Trophoblast cell (in vitro differentiated cells and primary cell): ENCODE measurements around the gene TTC28.

Source experiments
- DNase-seq, 2 donors: peaks; one replicate each; pipeline ENCODE4 v3.0.0-alpha.2; 2016
- H2AFZ ChIP-seq: 2 replicates; pipeline ENCODE4 v1.6.1; 2013; ENCODE audit warnings: low read length, moderate library complexity, mild to moderate bottlenecking; ENCODE audit not compliant: insufficient read depth, poor library complexity
- H2AK5ac ChIP-seq: 2 replicates; pipeline ENCODE4 v1.6.1; 2013; ENCODE audit warnings: mild to moderate bottlenecking, low read length
- H2BK120ac ChIP-seq: 2 replicates; pipeline ENCODE4 v1.6.1; 2013; ENCODE audit warnings: low read length, mild to moderate bottlenecking, moderate library complexity; ENCODE audit not compliant: insufficient read depth, poor library complexity
- H2BK12ac ChIP-seq: 2 replicates; pipeline ENCODE4 v1.6.1; 2013; ENCODE audit warnings: mild to moderate bottlenecking, low read length, moderate library complexity
- H2BK5ac ChIP-seq: 2 replicates; pipeline ENCODE4 v1.6.1; 2013; ENCODE audit warnings: low read length, low read depth, moderate library complexity, mild to moderate bottlenecking; ENCODE audit not compliant: poor library complexity
- H3K14ac ChIP-seq: 2 replicates; pipeline ENCODE4 v1.6.1; 2013; ENCODE audit warnings: mild to moderate bottlenecking, low read length
- H3K18ac ChIP-seq: 2 replicates; pipeline ENCODE4 v1.6.1; 2013; ENCODE audit warnings: mild to moderate bottlenecking, low read length
- H3K23ac ChIP-seq: 2 replicates; pipeline ENCODE4 v1.6.1; 2013; ENCODE audit warnings: low read length
- H3K27ac ChIP-seq: 2 replicates; pipeline ENCODE4 v1.5.1; 2013; ENCODE audit warnings: low read depth, mild to moderate bottlenecking, inconsistent platforms, low read length, moderate library complexity
- H3K27me3 ChIP-seq: 2 replicates; pipeline ENCODE4 v1.6.1; 2013; ENCODE audit warnings: inconsistent platforms, mild to moderate bottlenecking, low read length, moderate library complexity; ENCODE audit not compliant: insufficient read depth
- H3K36me3 ChIP-seq, 2 experiments: 1 replicate in 1 of 2; 2 replicates in 1 of 2; pipeline ENCODE4 v1.6.1; 2013; ENCODE audit warnings: low read length in 2 of 2, mild to moderate bottlenecking in 2 of 2, moderate library complexity in 1 of 2; ENCODE audit not compliant: insufficient read depth in 2 of 2, control insufficient read depth in 1 of 2
- H3K4ac ChIP-seq: 2 replicates; pipeline ENCODE4 v1.6.1; 2013; ENCODE audit warnings: low read depth, mild to moderate bottlenecking, low read length, moderate library complexity
- H3K4me1 ChIP-seq, 2 experiments: 1 replicate in 1 of 2; 2 replicates in 1 of 2; pipeline ENCODE4 v1.6.1; 2013; ENCODE audit warnings: low read length in 2 of 2, mild to moderate bottlenecking in 2 of 2, moderate library complexity in 1 of 2; ENCODE audit not compliant: insufficient read depth in 2 of 2, control insufficient read depth in 1 of 2
- H3K4me2 ChIP-seq: 2 replicates; pipeline ENCODE4 v1.6.1; 2013; ENCODE audit warnings: inconsistent platforms, mild to moderate bottlenecking, low read length, moderate library complexity
- H3K4me3 ChIP-seq: 2 replicates; pipeline ENCODE4 v1.5.1; 2013; ENCODE audit warnings: mild to moderate bottlenecking, low read depth, low read length, inconsistent platforms
- H3K79me1 ChIP-seq: one replicate; pipeline ENCODE4 v1.6.1; 2013; ENCODE audit warnings: low read length
- H3K79me2 ChIP-seq: 2 replicates; pipeline ENCODE4 v1.6.1; 2013; ENCODE audit warnings: low read length, mild to moderate bottlenecking; ENCODE audit not compliant: control insufficient read depth, insufficient read depth, poor library complexity
- H3K9ac ChIP-seq: 2 replicates; pipeline ENCODE4 v1.6.1; 2013; ENCODE audit warnings: mild to moderate bottlenecking, low read length
- H3K9me3 ChIP-seq: 2 replicates; pipeline ENCODE4 v1.6.1; 2013; ENCODE audit warnings: low read depth, mild to moderate bottlenecking, control low read depth, inconsistent platforms, low read length; ENCODE audit not compliant: insufficient read depth
- H4K12ac ChIP-seq: 2 replicates; pipeline ENCODE4 v1.6.1; 2013; ENCODE audit warnings: low read depth, mild to moderate bottlenecking, low read length, moderate library complexity
- H4K8ac ChIP-seq: 2 replicates; pipeline ENCODE4 v1.6.1; 2013; ENCODE audit warnings: low read depth, mild to moderate bottlenecking, low read length, moderate library complexity
- H4K91ac ChIP-seq: one replicate; pipeline ENCODE4 v1.6.1; 2013; ENCODE audit warnings: low read depth, mild to moderate bottlenecking, low read length, moderate library complexity
- WGBS: extraction: QIAGEN DNeasy Blood & Tissue Kit; methylation state at CpG from one replicate; pipeline ENCODE4 v1.1.7; 2013; ENCODE audit warnings: missing lambda C conversion rate; ENCODE audit not compliant: insufficient read length, insufficient coverage; ENCODE audit errors: extremely low coverage; 5-methylcytosine and 5-hydroxymethylcytosine counted together

Gene TTC28

GRCh38 chr22:28237783-28238182 is 441.9 kb downstream of the TTC28 start:
- Histone ChIP-seq H3K23ac (no peak overlapping the region), H3K79me1 (no peaks in the 10 kb centered on the region), H2AK5ac (no peak overlapping the region), H3K27me3 (no peaks in the 10 kb centered on the region), H2BK120ac (no peak overlapping the region), H4K8ac (no peak overlapping the region), H3K27ac (no peak overlapping the region), H3K4me3 (no peak overlapping the region), H3K36me3 (no peaks in the 10 kb centered on the region), H3K4me1 (no peaks in the 10 kb centered on the region), H3K14ac (no peak overlapping the region), H4K91ac (no peak overlapping the region), H2BK5ac (no peak overlapping the region), H4K12ac (no peak overlapping the region), H3K9me3 (no peaks in the 10 kb centered on the region), H3K18ac (no peak overlapping the region), H2BK12ac (no peak overlapping the region), H3K4ac (no peak overlapping the region), H3K79me2 (no peaks in the 10 kb centered on the region), H3K9ac (no peak overlapping the region), H3K4me2 (no peak overlapping the region), H2AFZ (no peak overlapping the region)
- WGBS = no CpG with 5 or more reads among the region's 2 CpGs
- DNase-seq = no peak

GRCh38 chr22:28237112-28237511 is 442.5 kb downstream of the TTC28 start:
- Histone ChIP-seq H4K8ac (no peak overlapping the region), H3K4me3 (no peak overlapping the region), H3K14ac (no peak overlapping the region), H3K18ac (no peak overlapping the region), H3K79me2 (no peaks in the 10 kb centered on the region), H2AK5ac (no peak overlapping the region), H3K79me1 (no peaks in the 10 kb centered on the region), H3K4me2 (no peak overlapping the region), H3K27me3 (no peaks in the 10 kb centered on the region), H2BK120ac (no peak overlapping the region), H3K36me3 (no peaks in the 10 kb centered on the region), H4K12ac (no peak overlapping the region), H3K4me1 (no peaks in the 10 kb centered on the region), H3K27ac (no peak overlapping the region), H3K23ac (no peak overlapping the region), H2BK5ac (no peak overlapping the region), H3K9me3 (no peaks in the 10 kb centered on the region), H3K9ac (no peak overlapping the region), H4K91ac (no peak overlapping the region), H2AFZ (no peak overlapping the region), H2BK12ac (no peak overlapping the region), H3K4ac (no peak overlapping the region)
- DNase-seq = no peak
- WGBS = no CpG with 5 or more reads among the region's 4 CpGs

- no peak overlapping the region for H3K23ac ChIP-seq
- H2AFZ ChIP-seq = no peak overlapping the region
- no peak overlapping the region for H3K4ac ChIP-seq
- no peak for DNase-seq
- no peak overlapping the region for H2BK120ac ChIP-seq
- H3K4me1 ChIP-seq = no peaks in the 10 kb centered on the region
- H2BK5ac ChIP-seq = no peak overlapping the region
- no peak overlapping the region for H4K8ac ChIP-seq
- H3K4me2 ChIP-seq = no peak overlapping the region
- H3K27me3 ChIP-seq = no peaks in the 10 kb centered on the region
- H2AK5ac ChIP-seq = no peak overlapping the region
- no peaks in the 10 kb centered on the region for H3K36me3 ChIP-seq
- no peaks in the 10 kb centered on the region for H3K9me3 ChIP-seq
- H2BK12ac ChIP-seq = no peak overlapping the region
- no peak overlapping the region for H3K4me3 ChIP-seq
- H3K27ac ChIP-seq = no peak overlapping the region
- no peak overlapping the region for H3K9ac ChIP-seq
- no peak overlapping the region for H4K91ac ChIP-seq
- H3K79me2 ChIP-seq = no peaks in the 10 kb centered on the region
- no peak overlapping the region for H3K18ac ChIP-seq
- WGBS = no CpG with 5 or more reads among the region's 3 CpGs
- H3K79me1 ChIP-seq = no peaks in the 10 kb centered on the region
- no peak overlapping the region for H4K12ac ChIP-seq
- no peak overlapping the region for H3K14ac ChIP-seq
Observed at GRCh38 chr22:28232204-28232603, 447.4 kb downstream of the TTC28 start.

GRCh38 chr22:28231441-28231840 is 448.2 kb downstream of the TTC28 start:
- no peak overlapping the region for H3K4ac ChIP-seq
- H3K4me1 ChIP-seq = no peaks in the 10 kb centered on the region
- no peaks in the 10 kb centered on the region for H3K9me3 ChIP-seq
- H3K23ac ChIP-seq = no peak overlapping the region
- no peak overlapping the region for H2BK120ac ChIP-seq
- no peak overlapping the region for H2AK5ac ChIP-seq
- no peak overlapping the region for H3K14ac ChIP-seq
- H3K9ac ChIP-seq = no peak overlapping the region
- no peak overlapping the region for H4K8ac ChIP-seq
- no peak overlapping the region for H4K12ac ChIP-seq
- H2AFZ ChIP-seq = no peak overlapping the region
- H3K18ac ChIP-seq = no peak overlapping the region
- H2BK5ac ChIP-seq = no peak overlapping the region
- no peak overlapping the region for H3K4me2 ChIP-seq
- H3K79me2 ChIP-seq = no peaks in the 10 kb centered on the region
- no peak overlapping the region for H4K91ac ChIP-seq
- DNase-seq = no peak
- H3K27ac ChIP-seq = no peak overlapping the region
- no peak overlapping the region for H3K4me3 ChIP-seq
- H3K79me1 ChIP-seq = no peaks in the 10 kb centered on the region
- no peaks in the 10 kb centered on the region for H3K27me3 ChIP-seq
- H3K36me3 ChIP-seq = no peaks in the 10 kb centered on the region
- H2BK12ac ChIP-seq = no peak overlapping the region
